Left ventricle myocardium inferior (tissue), 1 donor: ENCODE data around the gene KCNE5. TPM values are rescaled to one million over a fixed set of nuclear protein-coding genes. Genes with fewer than 3 reads are reported as not detected.

Experiments used
- DNase-seq: peaks from one replicate; pipeline ENCODE4 v3.0.0-alpha.2; 2020
- H3K27ac ChIP-seq: fragments of 200-600 bp; replicated peaks from 2 replicates; pipeline ENCODE4 v1.8.0; 2021
- H3K27me3 ChIP-seq: fragments of 200-600 bp; 2 replicates; pipeline ENCODE4 v1.8.0; 2021; ENCODE audit warnings: low read depth
- H3K36me3 ChIP-seq: fragments of 200-600 bp; 2 replicates; pipeline ENCODE4 v1.8.0; 2021
- H3K4me1 ChIP-seq: fragments of 200-600 bp; 2 replicates; pipeline ENCODE4 v1.8.0; 2021
- H3K4me3 ChIP-seq: fragments of 200-600 bp; 2 replicates; pipeline ENCODE4 v1.8.0; 2021; ENCODE audit warnings: mild to moderate bottlenecking, moderate library complexity
- H3K9me3 ChIP-seq: fragments of 200-600 bp; replicated peaks from 2 replicates; pipeline ENCODE4 v1.8.0; 2021
- CTCF ChIP-seq: fragments of 200-600 bp; IDR thresholded peaks from 2 replicates; pipeline ENCODE4 v1.8.0; 2021; ENCODE audit warnings: antibody characterized with exemption, mild to moderate bottlenecking, borderline replicate concordance
- intact Hi-C: fragments of 100-400 bp; cut with micrococcal nuclease; formaldehyde crosslinking; loops from one replicate; pipeline ENCODE4 v1.11.0; 2022
- total RNA-seq: library from RNA; stranded (reverse); fragmentation: NEBNext Ultra II Directional; extraction: Animal tissue kit (Norgen Biotek cat#: 25700); gene quantifications from one replicate; pipeline ENCODE4 v1.2.1, GENCODE V29; 2021
- donor health status: DM: no; HTN: yes; CAD: no; lungs with severe emphysema.

Gene KCNE5
- total RNA-seq, 1 donor from 2014 or later, result not detected

GRCh38 chrX:109626637-109627036 lies 1.7 kb upstream of the KCNE5 start:
- no peak for DNase-seq
- no peaks in the 10 kb centered on the region for H3K9me3 ChIP-seq
- H3K27me3 ChIP-seq, result no peaks in the 10 kb centered on the region
- intact Hi-C loops, result no loop called here
- H3K4me1 ChIP-seq, result no peaks in the 10 kb centered on the region
- H3K36me3 ChIP-seq, result no peaks in the 10 kb centered on the region
- TF ChIP-seq CTCF, result no peak
- peak overlapping the region; percentile 48 for H3K27ac ChIP-seq
- no peak overlapping the region for H3K4me3 ChIP-seq

GRCh38 chrX:109623997-109624396 lies 975 bp downstream of the KCNE5 start:
- intact Hi-C loops, result no loop called here
- H3K4me1 ChIP-seq, result no peaks in the 10 kb centered on the region
- H3K9me3 ChIP-seq, result no peaks in the 10 kb centered on the region
- H3K36me3 ChIP-seq, result no peaks in the 10 kb centered on the region
- no peaks in the 10 kb centered on the region for H3K27me3 ChIP-seq
- no peak for TF ChIP-seq CTCF
- peak overlapping the region; percentile 5 for H3K27ac ChIP-seq
- peak; percentile 16 for DNase-seq
- no peak overlapping the region for H3K4me3 ChIP-seq

- H3K27me3 ChIP-seq, result no peaks in the 10 kb centered on the region
- intact Hi-C loops, result no loop called here
- no peak for TF ChIP-seq CTCF
- peak; percentile 31 for DNase-seq
- H3K4me3 ChIP-seq, result no peak overlapping the region
- no peak overlapping the region for H3K27ac ChIP-seq
- H3K9me3 ChIP-seq, result no peaks in the 10 kb centered on the region
- H3K4me1 ChIP-seq, result no peaks in the 10 kb centered on the region
- no peaks in the 10 kb centered on the region for H3K36me3 ChIP-seq
Measured at GRCh38 chrX:109622270-109622669, 2.7 kb downstream of the KCNE5 start.

- Histone ChIP-seq H3K4me3 (no peak overlapping the region), H3K4me1 (no peaks in the 10 kb centered on the region), H3K36me3 (no peaks in the 10 kb centered on the region), H3K27ac (no peak overlapping the region), H3K27me3 (no peaks in the 10 kb centered on the region), H3K9me3 (no peaks in the 10 kb centered on the region)
- intact Hi-C loops, result no loop called here
- TF ChIP-seq CTCF, result no peak
- no peak for DNase-seq
Measured at GRCh38 chrX:109619771-109620170, 5.2 kb downstream of the KCNE5 start.

- no peak overlapping the region for H3K27ac ChIP-seq
- intact Hi-C loops, result no loop called here
- no peaks in the 10 kb centered on the region for H3K9me3 ChIP-seq
- no peaks in the 10 kb centered on the region for H3K4me1 ChIP-seq
- TF ChIP-seq CTCF, result no peak
- H3K27me3 ChIP-seq, result no peaks in the 10 kb centered on the region
- H3K4me3 ChIP-seq, result no peak overlapping the region
- DNase-seq, result no peak
- H3K36me3 ChIP-seq, result no peaks in the 10 kb centered on the region
Measured at GRCh38 chrX:109614951-109615350, 10.0 kb downstream of the KCNE5 start.

GRCh38 chrX:109601486-109601885 lies 23.5 kb downstream of the KCNE5 start:
- Histone ChIP-seq H3K4me3 (no peak overlapping the region), H3K36me3 (no peaks in the 10 kb centered on the region), H3K27ac (no peak overlapping the region), H3K27me3 (peaks cover 12% of the 10 kb centered on the region), H3K4me1 (no peaks in the 10 kb centered on the region), H3K9me3 (no peaks in the 10 kb centered on the region)
- intact Hi-C loops, result no loop called here
- DNase-seq, result no peak
- no peak for TF ChIP-seq CTCF
